HepG2 (cell line): ENCODE measurements around the gene ARHGDIA. TPM values are rescaled to one million over a fixed set of nuclear protein-coding genes. Genes with fewer than 3 reads are reported as not detected.

Experiments used
- AHR ChIP-seq: IDR thresholded peaks from 2 replicates; pipeline ENCODE4 v1.6.1; 2018; ENCODE audit warnings: missing genetic modification reagents, missing compliant biosample characterization
- ARNTL ChIP-seq: sonication (generic); formaldehyde crosslinking; IDR thresholded peaks from 2 replicates; pipeline ENCODE4 v1.4.0; 2020; ENCODE audit warnings: mild to moderate bottlenecking, missing genetic modification reagents
- ATRX ChIP-seq: sonication (generic); formaldehyde crosslinking; IDR thresholded peaks from 2 replicates; pipeline ENCODE4 v1.4.0; 2020; ENCODE audit warnings: missing genetic modification reagents, borderline replicate concordance
- BORCS8-MEF2B ChIP-seq: sonication (generic); formaldehyde crosslinking; IDR thresholded peaks from 2 replicates; pipeline ENCODE4 v1.8.0; 2022; ENCODE audit warnings: mild to moderate bottlenecking, missing genetic modification reagents
- CBX5 ChIP-seq: sonication (generic); formaldehyde crosslinking; IDR thresholded peaks from 2 replicates; pipeline ENCODE4 v1.4.0; 2020; ENCODE audit warnings: missing genetic modification reagents, borderline replicate concordance
- FOXM1 ChIP-seq: sonication (generic); formaldehyde crosslinking; IDR thresholded peaks from 2 replicates; pipeline ENCODE4 v1.5.0; 2020; ENCODE audit warnings: missing genetic modification reagents
- HES4 ChIP-seq: sonication (generic); formaldehyde crosslinking; IDR thresholded peaks from 2 replicates; pipeline ENCODE4 v1.9.0; 2021; ENCODE audit warnings: mild to moderate bottlenecking, missing genetic modification reagents, borderline replicate concordance
- HNF4A ChIP-seq: sonication (generic); formaldehyde crosslinking; IDR thresholded peaks from 2 replicates; pipeline ENCODE4 v1.4.0; 2020; ENCODE audit warnings: missing genetic modification reagents
- HNF4G ChIP-seq, 2 experiments: sonication (generic) in 1 of 2; formaldehyde crosslinking in 1 of 2; IDR thresholded peaks; 2 replicates each; pipeline versions ENCODE4 v1.4.0 to v1.6.1; 2011 to 2020; ENCODE audit warnings: borderline replicate concordance in 2 of 2, low read depth in 2 of 2, mild to moderate bottlenecking in 2 of 2, low read length in 1 of 2, missing genetic modification reagents in 1 of 2, moderate library complexity in 1 of 2
- HNRNPLL ChIP-seq: fragments of 200-400 bp; formaldehyde crosslinking; IDR thresholded peaks from 2 replicates; pipeline ENCODE4 v1.6.1; 2017; ENCODE audit warnings: mild to moderate bottlenecking, low read depth, low read length; ENCODE audit not compliant: poor library complexity, severe bottlenecking
- KDM2A ChIP-seq: sonication (generic); formaldehyde crosslinking; IDR thresholded peaks from 2 replicates; pipeline ENCODE4 v1.4.0; 2020; ENCODE audit warnings: low read depth, missing genetic modification reagents, borderline replicate concordance
- KDM3A ChIP-seq: IDR thresholded peaks from 2 replicates; pipeline ENCODE4 v1.6.1; 2018; ENCODE audit warnings: low read depth, missing compliant biosample characterization
- MTA3 ChIP-seq: sonication (generic); formaldehyde crosslinking; IDR thresholded peaks from 2 replicates; pipeline ENCODE4 v1.4.0; 2020; ENCODE audit warnings: missing genetic modification reagents
- PAX8 ChIP-seq: sonication (generic); formaldehyde crosslinking; IDR thresholded peaks from 2 replicates; pipeline ENCODE4 v1.8.0; 2022; ENCODE audit warnings: mild to moderate bottlenecking, missing genetic modification reagents, borderline replicate concordance
- PREB ChIP-seq: sonication (generic); formaldehyde crosslinking; IDR thresholded peaks from 2 replicates; pipeline ENCODE4 v1.4.0; 2020; ENCODE audit warnings: missing genetic modification reagents
- RAD21 ChIP-seq: fragments of 450-650 bp; formaldehyde crosslinking; IDR thresholded peaks from 2 replicates; pipeline ENCODE4 v1.5.0; 2020; ENCODE audit warnings: mild to moderate bottlenecking
- SYNCRIP ChIP-seq: fragments of 200-400 bp; formaldehyde crosslinking; IDR thresholded peaks from 2 replicates; pipeline ENCODE4 v1.6.1; 2018; ENCODE audit warnings: mild to moderate bottlenecking, low read depth, low read length; ENCODE audit not compliant: insufficient read depth
- TEF ChIP-seq: sonication (generic); formaldehyde crosslinking; IDR thresholded peaks from 2 replicates; pipeline ENCODE4 v1.5.0; 2020; ENCODE audit warnings: missing genetic modification reagents
- ZNF382 ChIP-seq: sonication (generic); formaldehyde crosslinking; IDR thresholded peaks from 2 replicates; pipeline ENCODE4 v1.5.0; 2020; ENCODE audit warnings: missing genetic modification reagents, mild to moderate bottlenecking, borderline replicate concordance
- ZNF432 ChIP-seq: sonication (generic); formaldehyde crosslinking; IDR thresholded peaks from 2 replicates; pipeline ENCODE4 v1.5.0; 2020; ENCODE audit warnings: missing genetic modification reagents, mild to moderate bottlenecking, borderline replicate concordance
- ZNF678 ChIP-seq: sonication (generic); formaldehyde crosslinking; IDR thresholded peaks from 2 replicates; pipeline ENCODE4 v1.4.0; 2020; ENCODE audit warnings: mild to moderate bottlenecking, missing genetic modification reagents
- ZNF75D ChIP-seq: sonication (generic); formaldehyde crosslinking; IDR thresholded peaks from 2 replicates; pipeline ENCODE4 v1.8.1; 2023; ENCODE audit warnings: missing genetic modification reagents, mild to moderate bottlenecking, borderline replicate concordance
- ZNF761 ChIP-seq: sonication (generic); formaldehyde crosslinking; conservative IDR thresholded peaks from 2 replicates; pipeline ENCODE4 v1.4.0; 2020; ENCODE audit warnings: mild to moderate bottlenecking, missing genetic modification reagents
- ZSCAN9 ChIP-seq: IDR thresholded peaks from 2 replicates; pipeline ENCODE4 v1.6.1; 2016; ENCODE audit warnings: borderline replicate concordance
- polyA plus RNA-seq, 8 experiments: library from polyadenylated mRNA; depleted of rRNA in 3 of 8; stranded (reverse) in 7 of 8; unstranded in 1 of 8; fragments of >200 nt; fragmentation: Illumina TruSeq in 4 of 8; extraction: Trizol in 4 of 8; gene quantifications; 2 replicates each; pipeline versions ENCODE4 v1.2.1 to v1.2.3, GENCODE V29; 2011 to 2016; ENCODE audit warnings: low read depth in 4 of 8, missing spikeins in 1 of 8, mixed read lengths in 1 of 8; ENCODE audit not compliant: insufficient read depth in 1 of 8
- total RNA-seq, 5 experiments: library from RNA; depleted of rRNA; stranded (reverse); fragments of >200 nt; fragmentation: Illumina TruSeq; extraction: Trizol; gene quantifications; 2 replicates each; pipeline ENCODE4 v1.2.3, GENCODE V29; 2016; ENCODE audit warnings: low read depth in 1 of 5
- TF ChIP-seq, protein P1 (sequence below): sonication (generic); formaldehyde crosslinking; IDR thresholded peaks from 2 replicates; pipeline ENCODE4 v1.5.1; 2020; ENCODE audit warnings: missing genetic modification reagents, mild to moderate bottlenecking, borderline replicate concordance

The ARHGDIA gene
- total and polyA plus RNA-seq, 2 of the 13 experiments (the other 11 are each of a cell fraction or from before 2014, with no cell fraction given) = 40.0 to 64.0 TPM

DNA sequence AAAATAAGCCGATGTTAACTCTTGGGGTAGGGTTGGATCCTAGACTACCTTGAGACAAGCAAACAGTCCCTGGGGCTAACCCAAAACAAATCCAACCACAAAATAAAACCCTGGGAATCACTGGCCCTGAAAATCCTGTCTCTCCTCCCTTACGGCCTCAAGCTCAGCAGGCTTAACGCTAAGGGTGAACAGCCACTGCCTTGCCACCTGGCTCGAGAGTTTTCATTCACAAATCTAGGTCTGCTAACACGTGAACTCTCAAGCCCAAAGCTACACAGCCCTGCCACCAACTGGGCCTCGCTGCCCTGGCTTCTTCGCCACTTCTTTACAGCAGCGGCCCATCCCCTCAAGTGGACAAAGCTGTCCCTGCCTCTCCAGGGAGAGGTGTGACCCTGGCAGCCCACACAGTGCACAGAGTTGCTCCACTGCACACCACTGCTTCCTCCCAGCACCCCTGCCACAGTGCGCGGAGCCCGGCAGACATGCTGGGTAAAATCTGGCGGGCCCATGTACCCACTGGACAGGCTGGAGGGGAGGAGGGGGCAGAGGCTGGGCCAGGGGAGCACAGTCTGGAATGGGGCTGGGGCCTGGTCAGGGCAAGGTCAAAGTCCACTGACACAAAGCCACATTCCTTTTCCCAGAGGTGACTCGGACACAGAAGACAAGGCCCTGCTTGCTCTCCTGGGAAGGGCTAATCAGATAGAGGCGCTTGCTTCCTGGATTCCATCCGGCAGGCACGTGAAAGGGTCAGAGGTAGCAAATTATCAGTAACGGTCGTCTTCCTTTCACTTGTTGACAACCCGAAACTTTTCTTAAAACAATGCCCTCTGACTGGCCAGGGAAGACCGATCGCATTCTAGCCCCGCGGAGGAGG lies 39.1 kb upstream of the ARHGDIA start (continued):
- TF ChIP-seq PREB (CRISPR knock-in tag) (no peak), FOXM1 (CRISPR knock-in tag) (no peak), PAX8 (CRISPR knock-in tag) (peak; percentile 61; the same call in 1 of the 2 replicates), AHR (peak; percentile 68; the same call in 1 of the 2 replicates), TEF (CRISPR knock-in tag) (0 out of 2 replicates have a peak, but pooled peaks have one; percentile 60), BORCS8-MEF2B (peak; percentile 92), ZNF75D (CRISPR knock-in tag) (no peak), ZNF432 (CRISPR knock-in tag) (no peak), HNF4G (IDR thresholded peaks at IDR 0.05; ENCODE audit: borderline replicate concordance, low read depth, low read length) (peak; percentile 99), HNF4G (CRISPR knock-in tag; IDR thresholded peaks at IDR 0.05; ENCODE audit: borderline replicate concordance, low read depth) (peak; percentile 99), ZNF382 (CRISPR knock-in tag) (no peak), HES4 (CRISPR knock-in tag) (no peak; the same call in 1 of the 2 replicates), SYNCRIP (no peak), ARNTL (CRISPR knock-in tag) (peak; percentile 83), ATRX (CRISPR knock-in tag) (no peak), HNRNPLL (no peak), HNF4A (peak; percentile 100), ZNF761 (CRISPR knock-in tag) (0 out of 2 replicates have a peak, but pooled peaks have one; percentile 30), ZSCAN9 (CRISPR knock-in tag) (0 out of 2 replicates have a peak, but pooled peaks have one; percentile 28), CBX5 (peak; percentile 90; the same call in 1 of the 2 replicates), ZNF678 (CRISPR knock-in tag) (no peak), MTA3 (no peak), RAD21 (CRISPR knock-in tag) (peak; percentile 31; the same call in 1 of the 2 replicates), KDM2A (CRISPR knock-in tag) (peak; percentile 80), KDM3A (peak; percentile 84; the same call in 1 of the 2 replicates)
- TF ChIP-seq, protein P1, sequence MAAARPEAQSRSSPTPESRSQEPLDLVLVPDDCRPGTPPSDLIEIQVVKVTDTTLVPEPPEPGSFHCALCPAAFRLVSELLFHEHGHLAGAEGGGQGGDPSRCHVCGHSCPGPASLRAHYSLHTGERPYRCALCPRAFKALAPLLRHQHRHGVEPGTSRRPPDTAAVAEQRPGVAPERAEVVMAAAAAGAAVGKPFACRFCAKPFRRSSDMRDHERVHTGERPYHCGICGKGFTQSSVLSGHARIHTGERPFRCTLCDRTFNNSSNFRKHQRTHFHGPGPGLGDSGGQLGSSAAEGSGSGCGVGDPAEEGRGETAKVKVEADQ (CRISPR knock-in tag) = 0 out of 2 replicates have a peak, but pooled peaks have one; percentile 69
